WTC11 (cell line): Measurements from ENCODE around the gene APMAP. TPM values are rescaled to one million over a fixed set of nuclear protein-coding genes. Genes with fewer than 3 reads are reported as not detected.

ENCODE experiments used
- ATAC-seq: fragments of 200-7000 bp; cut with Tn5 transposase; 2 replicates; pipeline ENCODE4 v1.10.0; 2021; ENCODE audit warnings: mild to moderate bottlenecking, moderate library complexity
- CTCF ChIA-PET: fragments of 300-600 bp; sonication (Branson Sonifier 250); formaldehyde crosslinking; loops from one replicate; lab custom pipeline; 2021; ENCODE audit warnings: antibody characterized with exemption; lab: Charles Lee
- POLR2A ChIA-PET: fragments of 350-600 bp; sonication (Branson Sonifier 250); formaldehyde crosslinking; loops from one replicate; lab custom pipeline; 2021; ENCODE audit warnings: antibody characterized with exemption; lab: Charles Lee
- DNase-seq: peaks from one replicate; pipeline ENCODE4 v3.0.0; 2021; ENCODE audit warnings: low spot score
- H3K27ac Mint-ChIP-seq: 2 replicates; pipeline ENCODE4 v1.8.0; 2021; ENCODE audit warnings: mixed read lengths
- H3K27me3 Mint-ChIP-seq: 2 replicates; pipeline ENCODE4 v1.8.0; 2021; ENCODE audit warnings: low read depth, mild to moderate bottlenecking, moderate library complexity, mixed read lengths
- H3K36me3 Mint-ChIP-seq: 2 replicates; pipeline ENCODE4 v1.8.0; 2021; ENCODE audit warnings: mixed read lengths
- H3K4me1 Mint-ChIP-seq: 2 replicates; pipeline ENCODE4 v1.8.0; 2022; ENCODE audit warnings: mixed read lengths
- H3K4me3 Mint-ChIP-seq: 2 replicates; pipeline ENCODE4 v1.8.0; 2021; ENCODE audit warnings: mild to moderate bottlenecking, moderate library complexity, mixed read lengths
- H3K9me3 Mint-ChIP-seq: 2 replicates; pipeline ENCODE4 v1.8.0; 2021; ENCODE audit warnings: mixed read lengths
- CREM ChIP-seq: sonication (generic); formaldehyde crosslinking; IDR thresholded peaks from 2 replicates; pipeline ENCODE4 v1.8.1; 2022; ENCODE audit warnings: mild to moderate bottlenecking, missing genetic modification reagents, moderate library complexity
- CTCF ChIP-seq: fragments of 200-600 bp; IDR thresholded peaks from 2 replicates; pipeline ENCODE4 v1.8.0; 2022; ENCODE audit warnings: antibody characterized with exemption
- EMX1 ChIP-seq: fragments of 250-450 bp; sonication (Bioruptor Pico); IDR thresholded peaks from 2 replicates; pipeline ENCODE4 v1.8.0; 2021; ENCODE audit warnings: mild to moderate bottlenecking
- FOXJ3 ChIP-seq: sonication (generic); formaldehyde crosslinking; IDR thresholded peaks from 2 replicates; pipeline ENCODE4 v1.9.0; 2021; ENCODE audit warnings: missing genetic modification reagents, mild to moderate bottlenecking, borderline replicate concordance
- FOXK1 ChIP-seq: sonication (generic); formaldehyde crosslinking; IDR thresholded peaks from 2 replicates; pipeline ENCODE4 v1.8.0; 2022; ENCODE audit warnings: mild to moderate bottlenecking, moderate library complexity, missing genetic modification reagents
- GABPB1 ChIP-seq: sonication (generic); formaldehyde crosslinking; IDR thresholded peaks from 2 replicates; pipeline ENCODE4 v1.8.1; 2023; ENCODE audit warnings: mild to moderate bottlenecking, missing genetic modification reagents
- JAZF1 ChIP-seq: fragments of 250-450 bp; sonication (Bioruptor Pico); IDR thresholded peaks from 2 replicates; pipeline ENCODE4 v1.9.0; 2021; ENCODE audit warnings: moderate library complexity, mild to moderate bottlenecking, inconsistent platforms
- KAT7 ChIP-seq: sonication (generic); formaldehyde crosslinking; IDR thresholded peaks from 2 replicates; pipeline ENCODE4 v1.8.1; 2023; ENCODE audit warnings: missing genetic modification reagents, mild to moderate bottlenecking, borderline replicate concordance
- ZNF219 ChIP-seq: sonication (generic); formaldehyde crosslinking; IDR thresholded peaks from 2 replicates; pipeline ENCODE4 v1.8.0; 2023; ENCODE audit warnings: missing genetic modification reagents, mild to moderate bottlenecking, borderline replicate concordance
- ZNF423 ChIP-seq: fragments of 250-450 bp; sonication (Bioruptor Pico); IDR thresholded peaks from 2 replicates; pipeline ENCODE4 v2.1.2; 2022; ENCODE audit warnings: mild to moderate bottlenecking, moderate library complexity
- total RNA-seq: library from RNA; stranded (reverse); gene quantifications from 3 replicates; pipeline ENCODE4 v1.2.3, GENCODE V29; 2021
- TF ChIP-seq, protein P1 (sequence below): sonication (generic); formaldehyde crosslinking; IDR thresholded peaks from 2 replicates; pipeline ENCODE4 v1.8.1; 2023; ENCODE audit warnings: mild to moderate bottlenecking, missing genetic modification reagents, borderline replicate concordance
- TF ChIP-seq, protein P2 (sequence below): fragments of 250-450 bp; sonication (Bioruptor Pico); IDR thresholded peaks from 2 replicates; pipeline ENCODE4 v1.9.0; 2021; ENCODE audit warnings: mild to moderate bottlenecking

The APMAP gene
- total RNA-seq, 1 experiment from 2014 or later, result 55.3 TPM

GRCh38 chr20:24998121-24998520, 5.6 kb upstream of the APMAP start:
- Mint-ChIP-seq H3K27me3 (peaks cover 4% of the 10 kb centered on the region; the same call in 1 of the 2 replicates), H3K4me1 (peaks cover 12% of the 10 kb centered on the region), H3K27ac (no peak overlapping the region), H3K4me3 (no peak overlapping the region), H3K9me3 (peaks cover 8% of the 10 kb centered on the region), H3K36me3 (no peaks in the 10 kb centered on the region)
- no peak for DNase-seq
- POLR2A ChIA-PET, result no interaction called here
- TF ChIP-seq FOXJ3 (CRISPR knock-in tag), result no peak
- no peak for ATAC-seq
- CTCF ChIA-PET, result no interaction called here

GRCh38 chr20:24996449-24997377, 4.2 kb upstream of the APMAP start:
- Mint-ChIP-seq H3K27me3 (no peaks in the 10 kb centered on the region; the same call in 1 of the 2 replicates), H3K27ac (no peak overlapping the region), H3K36me3 (no peaks in the 10 kb centered on the region), H3K4me3 (no peak overlapping the region), H3K9me3 (no peaks in the 10 kb centered on the region), H3K4me1 (peaks cover 18% of the 10 kb centered on the region)
- DNase-seq (no peak), ATAC-seq (no peak)
- ChIA-PET CTCF (interaction anchor here (1.3 to 3.3 kb wide), 5 partner anchors 36 to 81 kb away, joined by 4 to 26 read pairs (median 7); no protein-coding TSS in a partner anchor), POLR2A (no interaction called here)
- no peak for TF ChIP-seq ZNF219 (CRISPR knock-in tag)
- TF ChIP-seq GABPB1 (CRISPR knock-in tag), result no peak
- no peak for TF ChIP-seq FOXK1 (CRISPR knock-in tag)
- TF ChIP-seq ZNF423 (CRISPR knock-in tag), result no peak
- TF ChIP-seq, protein P1, sequence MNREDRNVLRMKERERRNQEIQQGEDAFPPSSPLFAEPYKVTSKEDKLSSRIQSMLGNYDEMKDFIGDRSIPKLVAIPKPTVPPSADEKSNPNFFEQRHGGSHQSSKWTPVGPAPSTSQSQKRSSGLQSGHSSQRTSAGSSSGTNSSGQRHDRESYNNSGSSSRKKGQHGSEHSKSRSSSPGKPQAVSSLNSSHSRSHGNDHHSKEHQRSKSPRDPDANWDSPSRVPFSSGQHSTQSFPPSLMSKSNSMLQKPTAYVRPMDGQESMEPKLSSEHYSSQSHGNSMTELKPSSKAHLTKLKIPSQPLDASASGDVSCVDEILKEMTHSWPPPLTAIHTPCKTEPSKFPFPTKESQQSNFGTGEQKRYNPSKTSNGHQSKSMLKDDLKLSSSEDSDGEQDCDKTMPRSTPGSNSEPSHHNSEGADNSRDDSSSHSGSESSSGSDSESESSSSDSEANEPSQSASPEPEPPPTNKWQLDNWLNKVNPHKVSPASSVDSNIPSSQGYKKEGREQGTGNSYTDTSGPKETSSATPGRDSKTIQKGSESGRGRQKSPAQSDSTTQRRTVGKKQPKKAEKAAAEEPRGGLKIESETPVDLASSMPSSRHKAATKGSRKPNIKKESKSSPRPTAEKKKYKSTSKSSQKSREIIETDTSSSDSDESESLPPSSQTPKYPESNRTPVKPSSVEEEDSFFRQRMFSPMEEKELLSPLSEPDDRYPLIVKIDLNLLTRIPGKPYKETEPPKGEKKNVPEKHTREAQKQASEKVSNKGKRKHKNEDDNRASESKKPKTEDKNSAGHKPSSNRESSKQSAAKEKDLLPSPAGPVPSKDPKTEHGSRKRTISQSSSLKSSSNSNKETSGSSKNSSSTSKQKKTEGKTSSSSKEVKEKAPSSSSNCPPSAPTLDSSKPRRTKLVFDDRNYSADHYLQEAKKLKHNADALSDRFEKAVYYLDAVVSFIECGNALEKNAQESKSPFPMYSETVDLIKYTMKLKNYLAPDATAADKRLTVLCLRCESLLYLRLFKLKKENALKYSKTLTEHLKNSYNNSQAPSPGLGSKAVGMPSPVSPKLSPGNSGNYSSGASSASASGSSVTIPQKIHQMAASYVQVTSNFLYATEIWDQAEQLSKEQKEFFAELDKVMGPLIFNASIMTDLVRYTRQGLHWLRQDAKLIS (CRISPR knock-in tag), result no peak
- TF ChIP-seq JAZF1 (CRISPR knock-in tag), result no peak
- TF ChIP-seq KAT7 (CRISPR knock-in tag), result no peak
- TF ChIP-seq CTCF, result no peak
- TF ChIP-seq CREM, result no peak
- TF ChIP-seq, protein P2, sequence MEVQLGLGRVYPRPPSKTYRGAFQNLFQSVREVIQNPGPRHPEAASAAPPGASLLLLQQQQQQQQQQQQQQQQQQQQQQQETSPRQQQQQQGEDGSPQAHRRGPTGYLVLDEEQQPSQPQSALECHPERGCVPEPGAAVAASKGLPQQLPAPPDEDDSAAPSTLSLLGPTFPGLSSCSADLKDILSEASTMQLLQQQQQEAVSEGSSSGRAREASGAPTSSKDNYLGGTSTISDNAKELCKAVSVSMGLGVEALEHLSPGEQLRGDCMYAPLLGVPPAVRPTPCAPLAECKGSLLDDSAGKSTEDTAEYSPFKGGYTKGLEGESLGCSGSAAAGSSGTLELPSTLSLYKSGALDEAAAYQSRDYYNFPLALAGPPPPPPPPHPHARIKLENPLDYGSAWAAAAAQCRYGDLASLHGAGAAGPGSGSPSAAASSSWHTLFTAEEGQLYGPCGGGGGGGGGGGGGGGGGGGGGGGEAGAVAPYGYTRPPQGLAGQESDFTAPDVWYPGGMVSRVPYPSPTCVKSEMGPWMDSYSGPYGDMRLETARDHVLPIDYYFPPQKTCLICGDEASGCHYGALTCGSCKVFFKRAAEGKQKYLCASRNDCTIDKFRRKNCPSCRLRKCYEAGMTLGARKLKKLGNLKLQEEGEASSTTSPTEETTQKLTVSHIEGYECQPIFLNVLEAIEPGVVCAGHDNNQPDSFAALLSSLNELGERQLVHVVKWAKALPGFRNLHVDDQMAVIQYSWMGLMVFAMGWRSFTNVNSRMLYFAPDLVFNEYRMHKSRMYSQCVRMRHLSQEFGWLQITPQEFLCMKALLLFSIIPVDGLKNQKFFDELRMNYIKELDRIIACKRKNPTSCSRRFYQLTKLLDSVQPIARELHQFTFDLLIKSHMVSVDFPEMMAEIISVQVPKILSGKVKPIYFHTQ (CRISPR knock-in tag), result no peak
- TF ChIP-seq EMX1 (CRISPR knock-in tag), result no peak
